Bone marrow (tissue), 2 donors: ENCODE measurements around the gene IL7R.

ENCODE experiments used
- DNase-seq, 2 donors: peaks; one replicate each; lab custom pipeline; 2025; lab: John Stamatoyannopoulos, UW

Gene IL7R

GRCh38 chr5:35908228-35908627 lies 51.5 kb downstream of the IL7R start:
- DNase-seq: peak in 1 of 2 donors; percentile 76

DNA sequence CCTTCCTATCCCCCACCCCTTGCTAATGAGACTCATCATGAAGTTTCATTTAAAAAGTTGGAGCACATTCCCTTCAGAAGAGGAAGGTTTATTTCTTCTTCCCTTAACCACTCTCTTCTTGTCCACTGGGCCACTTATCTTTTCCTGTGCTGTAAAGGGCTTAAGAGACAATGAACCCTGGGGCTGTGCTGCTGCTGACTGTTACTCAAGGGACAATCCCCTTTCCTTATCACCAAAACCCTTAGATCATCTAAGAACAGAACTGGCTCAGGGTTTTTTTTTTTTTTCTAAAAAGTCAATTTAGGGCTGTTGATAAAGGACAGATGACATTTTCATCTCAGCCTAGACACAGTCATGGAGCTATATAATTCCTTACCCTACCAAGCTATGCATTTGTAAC lies 52.1 kb downstream of the IL7R start:
- no peak for DNase-seq

DNA sequence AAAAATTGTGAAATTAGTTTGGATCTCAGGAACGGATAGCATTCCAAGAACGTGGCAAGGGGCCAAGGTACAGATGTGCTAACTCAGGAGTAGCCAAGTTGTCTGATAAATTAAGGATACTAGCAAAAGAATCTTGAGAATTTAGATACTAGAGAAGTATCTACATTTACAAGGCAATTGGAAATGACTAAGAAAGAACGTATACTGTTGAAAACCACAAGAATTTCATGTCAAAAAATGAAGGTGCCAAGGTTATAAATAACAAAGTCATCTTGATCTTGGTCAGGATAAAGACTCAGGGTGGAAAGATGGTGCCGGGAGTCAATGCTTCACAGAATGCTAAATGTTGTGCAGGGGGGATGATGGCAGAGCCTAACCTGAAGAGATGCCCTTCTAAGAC lies 62.5 kb downstream of the IL7R start:
- DNase-seq: no peak

GRCh38 chr5:35920890-35921289 lies 64.2 kb downstream of the IL7R start:
- DNase-seq: no peak

GRCh38 chr5:35921930-35922329 lies 65.2 kb downstream of the IL7R start:
- no peak for DNase-seq

- DNase-seq: no peak
These were observed 65.8 kb downstream of the IL7R start for GRCh38 chr5:35922468-35922867.

DNA sequence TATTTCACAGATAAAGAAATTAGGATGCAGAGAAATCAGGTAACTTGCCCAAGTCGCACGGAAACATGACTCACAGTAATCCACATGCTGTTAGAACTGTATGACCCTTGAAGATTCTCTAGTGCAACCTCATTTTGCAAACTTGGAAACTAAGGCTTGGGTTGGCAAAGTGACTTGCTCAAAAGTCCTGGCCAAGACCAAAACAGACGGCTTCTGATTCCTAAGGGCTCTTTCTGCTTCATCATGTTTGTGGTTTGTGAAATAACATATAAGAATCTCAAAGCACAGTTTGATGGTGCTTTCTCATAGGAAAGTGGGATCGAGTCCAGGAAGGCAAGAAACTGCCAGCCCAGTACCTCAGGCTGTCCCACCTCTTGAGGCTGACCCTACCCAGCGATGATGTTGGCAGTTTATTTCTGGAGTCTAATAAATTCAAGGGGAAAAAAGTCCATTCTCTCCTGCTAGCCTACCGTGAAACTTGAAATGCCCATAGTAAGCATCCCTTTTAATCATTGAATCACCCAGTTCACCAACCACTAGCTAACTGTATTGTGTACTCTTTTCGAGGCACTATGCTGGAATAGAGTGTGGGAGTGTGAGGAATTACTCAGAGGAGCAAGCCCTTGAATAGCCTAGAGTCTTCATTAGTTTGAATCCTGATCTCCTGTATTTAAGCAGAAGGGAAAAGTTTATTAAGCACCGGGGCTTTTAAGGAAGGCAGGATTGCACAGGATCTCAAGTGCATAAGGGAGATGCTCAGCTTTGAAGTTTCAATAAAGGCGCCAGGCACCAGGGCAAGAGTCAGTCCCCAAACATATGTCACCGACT lies 67.6 kb downstream of the IL7R start:
- DNase-seq: no peak

DNA sequence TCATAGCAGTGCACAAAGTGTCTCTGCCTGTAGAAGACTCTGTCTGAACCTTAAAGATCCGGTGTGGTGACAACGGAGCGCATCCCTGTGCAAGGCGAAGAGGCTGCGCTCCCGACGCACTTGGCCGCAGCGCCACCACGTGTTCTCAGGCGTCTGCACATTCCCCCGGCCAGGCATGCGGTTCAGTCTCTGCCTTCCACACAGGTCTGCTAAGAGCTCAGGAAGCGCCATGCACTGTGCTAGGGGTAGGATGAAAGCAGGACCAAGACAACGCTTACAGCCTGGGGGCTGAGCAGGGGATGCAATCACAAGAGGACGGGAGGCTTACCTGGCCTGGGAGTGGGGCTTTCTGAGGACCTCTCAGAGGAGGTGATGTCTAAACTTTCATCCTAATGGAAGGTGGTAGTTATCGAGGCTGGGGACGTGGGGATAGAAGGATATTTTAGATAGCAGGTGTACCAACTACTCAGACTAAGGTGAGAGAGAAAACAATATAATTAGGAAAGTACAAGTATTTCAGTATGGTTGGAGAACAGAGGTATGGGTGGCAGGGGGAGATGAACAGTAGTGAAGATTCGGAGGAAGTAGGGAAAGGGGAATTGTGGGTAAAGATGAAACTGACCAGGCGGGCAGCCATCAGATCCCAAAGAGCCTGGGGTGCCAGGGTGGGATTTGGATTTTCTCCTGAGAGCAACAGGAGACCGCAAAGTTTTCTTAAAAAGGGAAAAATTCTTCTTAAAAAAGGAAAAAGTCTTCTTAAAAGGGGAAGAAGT lies 68.4 kb downstream of the IL7R start:
- DNase-seq: peak; percentile 35 to 62

DNA sequence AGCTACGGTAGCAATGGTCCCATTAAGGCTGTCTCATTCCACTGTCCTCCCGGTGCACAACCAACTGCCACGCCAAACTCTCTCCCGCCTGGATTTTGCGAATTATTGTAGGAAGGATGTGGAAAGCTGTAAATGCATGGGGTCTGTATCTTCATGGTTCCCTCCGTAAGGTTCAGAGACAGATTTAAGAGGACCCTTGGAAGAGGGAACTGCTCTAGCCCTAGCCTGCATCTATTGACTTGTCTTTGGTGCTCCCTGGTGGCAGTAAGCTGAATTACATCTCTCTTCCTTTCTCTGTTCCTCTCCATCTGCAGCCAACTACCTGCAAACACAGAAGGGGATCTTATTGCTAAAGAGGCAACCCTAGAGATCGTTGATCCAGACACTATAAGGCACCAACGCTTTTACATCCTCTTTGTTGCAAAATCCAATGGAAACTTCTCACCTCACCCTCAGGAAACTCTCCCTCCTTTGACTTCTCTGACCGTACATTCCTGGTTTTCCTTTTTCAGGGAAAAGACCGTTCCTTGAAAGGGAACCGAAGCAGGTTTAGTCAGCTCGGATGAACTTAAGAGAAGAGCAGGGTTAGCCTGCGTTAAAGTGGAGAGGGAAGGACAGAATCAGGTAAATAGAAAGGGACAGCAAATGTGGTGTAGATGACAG lies 69.8 kb downstream of the IL7R start:
- peak; percentile 6 to 44 for DNase-seq
